LHCN-M2 (cell line): ENCODE measurements around the gene CCN6. TPM values are rescaled to one million over a fixed set of nuclear protein-coding genes. Genes with fewer than 3 reads are reported as not detected.

ENCODE experiments used
- DNase-seq: peaks from one replicate; pipeline ENCODE4 v3.0.0-alpha.2; 2012; ENCODE audit warnings: low read depth
- polyA plus RNA-seq: library from polyadenylated mRNA; unstranded; fragments of >200 nt; gene quantifications from one replicate; pipeline ENCODE4 v1.2.1, GENCODE V29; 2012; ENCODE audit warnings: missing spikeins
- total RNA-seq: library from RNA; depleted of rRNA; stranded (reverse); fragments of >200 nt; gene quantifications from 2 replicates; pipeline ENCODE4 v1.2.3, GENCODE V29; 2014; rRNA removed

The CCN6 gene
- total RNA-seq: not detected in 2 replicates
- polyA plus RNA-seq: 0.02 TPM

GRCh38 chr6:112054001-112054400 is at the start of gene CCN6:
CCN6 (plus strand) TSS chr6:112054104; CDS start chr6:112054358, 254 bp downstream.
- DNase-seq: no peak

- no peak for DNase-seq
Measured at GRCh38 chr6:112004201-112005012, 49.5 kb upstream of the CCN6 start.

DNA sequence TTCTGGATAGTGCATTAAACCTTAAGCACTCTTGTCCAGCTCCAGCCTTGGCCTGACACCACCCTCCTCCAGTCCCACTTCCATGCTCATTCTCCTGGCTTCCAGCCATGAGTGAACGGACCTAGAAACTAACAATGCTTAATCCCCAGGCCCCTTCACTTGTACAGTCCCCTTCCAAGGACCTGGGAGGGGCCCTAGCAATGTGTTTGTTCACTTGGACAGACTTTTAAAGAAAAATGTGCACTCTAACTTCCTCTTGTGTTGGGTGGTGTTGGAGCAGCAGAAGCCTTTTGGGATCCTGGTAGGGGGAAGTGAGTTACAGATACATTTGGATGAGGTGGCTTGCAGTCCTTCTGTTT is 48.9 kb upstream of the CCN6 start:
- no peak for DNase-seq

- peak; percentile 53 for DNase-seq
Measured at GRCh38 chr6:112007254-112007653, 46.6 kb upstream of the CCN6 start.

DNA sequence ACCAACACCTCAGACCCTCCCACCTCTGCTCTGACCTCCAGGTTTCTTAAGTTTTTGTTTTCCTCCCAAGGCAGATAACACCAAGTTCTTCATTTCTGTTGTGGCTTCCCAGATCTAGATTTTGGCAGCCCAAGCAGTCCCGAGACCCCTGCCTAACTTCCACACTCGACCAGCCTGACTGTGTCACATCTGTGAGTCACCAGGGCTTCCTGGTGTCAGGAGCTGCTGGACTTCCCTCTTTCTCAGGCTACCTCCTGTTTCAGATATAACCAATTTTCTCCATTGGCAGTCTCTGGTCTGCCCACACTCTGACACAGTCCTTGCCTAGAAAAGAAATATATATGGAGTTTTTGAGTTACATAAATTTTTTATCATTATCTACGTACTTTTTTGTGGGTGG is 46.1 kb upstream of the CCN6 start:
- no peak for DNase-seq

DNA sequence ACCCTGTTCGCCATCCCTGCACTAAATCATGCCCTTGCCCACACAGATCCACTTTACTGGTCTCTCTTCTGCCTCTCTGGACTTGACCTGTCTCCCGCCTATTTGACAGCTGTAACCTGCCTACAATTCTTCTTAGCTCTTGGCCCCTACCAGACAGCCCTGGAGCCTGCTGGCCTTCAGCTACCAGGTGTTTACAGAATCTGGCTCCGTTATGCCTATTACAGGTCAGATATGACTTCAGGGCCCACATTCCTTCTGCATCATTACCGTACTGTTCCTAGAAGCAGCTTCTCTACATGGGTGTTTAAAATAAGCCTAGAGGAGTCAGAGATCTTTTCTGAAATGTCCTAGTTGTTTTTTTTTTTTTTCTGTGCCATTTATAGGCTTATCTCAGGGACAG is 45.4 kb upstream of the CCN6 start:
- DNase-seq: no peak

DNA sequence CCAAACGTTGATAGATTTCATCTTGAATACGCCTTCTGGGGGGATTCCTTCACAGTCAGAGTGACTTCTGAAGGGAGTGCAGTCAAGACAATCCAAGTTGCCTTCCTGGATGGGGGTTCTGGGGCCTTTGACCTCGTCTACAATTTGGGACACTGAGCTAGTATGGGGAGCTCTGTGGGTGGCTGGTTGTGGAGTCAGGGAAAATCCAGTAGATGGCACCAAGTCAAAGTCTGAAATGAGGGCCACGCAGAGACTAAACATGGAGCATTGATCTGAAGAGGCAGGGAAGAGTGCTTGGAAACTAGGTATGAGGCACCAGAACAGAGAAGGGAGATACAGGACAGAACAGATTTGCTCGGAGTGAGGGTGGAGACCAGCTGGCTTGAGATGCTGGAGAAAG is 43.6 kb upstream of the CCN6 start:
- DNase-seq: peak; percentile 55

DNA sequence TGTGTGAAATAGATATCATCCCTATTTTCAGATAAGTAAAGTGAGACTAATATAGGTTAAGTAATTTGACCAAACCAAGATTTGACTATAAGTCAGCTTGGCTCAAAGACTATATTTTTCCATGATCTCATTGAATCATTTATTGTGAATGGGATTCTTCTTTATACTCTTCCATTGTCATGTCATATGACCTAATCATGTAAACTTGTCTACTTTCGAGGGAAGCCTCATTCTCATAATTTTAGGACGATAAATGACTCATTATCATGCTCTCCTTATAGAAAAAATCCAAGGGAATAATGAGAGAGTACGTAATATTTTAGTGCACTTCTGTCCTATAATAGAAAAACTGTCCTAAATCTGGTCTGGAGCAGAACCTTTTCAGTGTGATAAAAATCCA is 40.9 kb upstream of the CCN6 start:
- DNase-seq: no peak

- peak; percentile 84 for DNase-seq
Measured at GRCh38 chr6:112014483-112014882, 39.4 kb upstream of the CCN6 start.

DNA sequence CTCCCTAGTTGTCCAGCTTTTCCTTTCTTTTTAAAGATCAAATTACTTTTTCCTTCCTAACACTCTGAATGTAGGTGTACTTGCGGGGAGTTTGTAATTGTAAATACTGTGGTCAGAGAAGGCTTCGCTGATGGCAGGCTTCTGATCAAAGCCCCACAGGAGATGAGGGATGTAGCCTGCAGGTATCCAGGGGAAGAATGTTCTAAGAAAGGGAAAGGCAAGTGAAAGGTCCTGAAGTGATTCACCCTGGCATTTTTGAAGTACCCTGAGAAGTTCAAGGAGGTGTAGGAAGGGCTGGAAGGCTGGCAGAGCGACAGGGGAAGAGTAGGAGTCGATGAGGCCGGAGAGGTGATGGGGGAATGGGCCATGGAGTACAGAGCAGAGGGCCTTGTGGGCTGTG is 38.2 kb upstream of the CCN6 start:
- DNase-seq: no peak

GRCh38 chr6:112016320-112016719 is 37.6 kb upstream of the CCN6 start:
- DNase-seq: no peak

DNA sequence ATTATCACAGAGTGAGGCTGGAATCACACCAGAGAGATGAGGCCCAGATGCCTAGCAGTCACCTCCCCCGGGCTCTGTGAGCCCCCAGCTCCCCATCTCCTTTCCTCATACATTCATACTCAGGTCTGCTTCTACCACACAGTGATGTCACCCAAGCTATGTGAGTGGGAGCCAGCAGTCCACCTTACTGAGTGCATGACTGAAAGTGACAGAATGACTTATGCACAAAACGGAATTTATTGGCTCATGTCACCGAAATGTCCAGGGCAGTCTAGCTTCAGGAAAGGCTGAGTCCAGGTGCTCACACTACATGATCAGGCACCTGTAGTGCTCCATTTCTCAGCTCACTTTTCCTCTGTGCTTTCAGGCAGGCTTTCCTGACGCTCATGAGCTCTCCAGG is 36.7 kb upstream of the CCN6 start:
- no peak for DNase-seq

- no peak for DNase-seq
Measured at GRCh38 chr6:112017760-112018537, 36.0 kb upstream of the CCN6 start.

DNA sequence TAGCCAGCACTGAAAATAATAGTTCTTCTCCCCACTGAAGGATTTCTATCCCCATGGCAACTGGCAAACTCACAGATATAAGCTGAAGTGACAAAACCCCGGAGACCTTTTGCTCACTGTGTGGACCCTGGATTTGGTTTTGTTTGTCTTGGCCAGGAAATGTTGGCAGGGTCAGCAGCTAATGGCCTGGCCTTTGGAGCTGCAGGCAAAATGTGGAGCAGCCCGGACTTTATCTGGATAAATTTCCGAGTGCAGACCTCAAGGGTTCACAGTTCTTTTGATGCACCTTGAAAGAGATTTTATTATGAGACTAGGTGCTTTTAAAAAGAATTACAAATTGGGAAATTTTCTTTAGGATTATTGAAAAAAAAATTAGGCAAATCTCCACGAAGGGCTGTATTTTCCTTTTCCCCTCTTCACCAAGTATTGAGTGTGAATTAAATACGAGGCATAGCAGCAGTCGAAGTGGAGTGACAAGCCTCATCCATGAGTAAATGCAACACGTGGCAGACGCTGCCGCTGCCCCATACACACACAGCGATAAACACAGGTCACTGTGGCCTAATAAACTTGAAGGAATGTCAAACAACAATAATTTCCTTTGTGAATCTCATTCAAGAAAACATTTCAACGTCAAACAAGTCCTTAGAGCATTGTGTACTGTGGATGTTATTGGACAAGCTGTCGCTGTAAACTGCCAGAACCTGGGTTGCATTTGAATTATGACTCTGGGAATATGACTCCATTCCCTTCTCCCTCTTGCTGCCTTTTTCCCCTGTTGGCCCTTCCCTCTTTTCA is 35.1 kb upstream of the CCN6 start:
- DNase-seq: peak; percentile 78

- no peak for DNase-seq
Measured at GRCh38 chr6:112019589-112019988, 34.3 kb upstream of the CCN6 start.

DNA sequence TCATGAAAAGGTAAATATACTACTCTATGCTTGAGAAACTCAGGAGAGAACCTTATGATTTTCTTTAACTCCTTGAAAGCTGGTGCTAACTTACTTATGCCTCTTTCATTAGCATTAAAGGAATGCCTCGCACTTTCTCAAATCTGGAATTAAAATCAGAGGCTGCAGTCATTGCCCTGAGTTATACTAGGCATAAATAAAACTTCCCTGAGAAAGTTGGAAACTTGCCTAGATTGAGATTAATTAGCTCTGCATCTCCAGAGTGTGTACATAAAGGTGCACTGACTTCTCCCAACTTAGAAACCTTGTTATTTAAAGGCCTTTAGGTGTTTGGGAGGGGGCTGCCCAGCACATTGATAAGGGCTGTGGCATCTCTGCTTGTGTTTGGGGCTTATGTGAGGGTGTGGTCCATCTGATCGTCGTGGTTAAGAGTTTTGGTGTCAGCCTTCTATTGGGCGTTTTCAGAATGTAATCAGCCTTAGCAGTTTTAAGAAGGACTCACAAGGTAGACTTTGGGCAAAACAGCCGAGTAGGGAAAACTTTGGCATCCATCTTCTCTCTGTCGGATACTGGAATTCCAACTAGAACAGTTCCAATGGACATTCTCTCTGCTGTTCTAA is 32.1 kb upstream of the CCN6 start:
- DNase-seq: no peak

DNA sequence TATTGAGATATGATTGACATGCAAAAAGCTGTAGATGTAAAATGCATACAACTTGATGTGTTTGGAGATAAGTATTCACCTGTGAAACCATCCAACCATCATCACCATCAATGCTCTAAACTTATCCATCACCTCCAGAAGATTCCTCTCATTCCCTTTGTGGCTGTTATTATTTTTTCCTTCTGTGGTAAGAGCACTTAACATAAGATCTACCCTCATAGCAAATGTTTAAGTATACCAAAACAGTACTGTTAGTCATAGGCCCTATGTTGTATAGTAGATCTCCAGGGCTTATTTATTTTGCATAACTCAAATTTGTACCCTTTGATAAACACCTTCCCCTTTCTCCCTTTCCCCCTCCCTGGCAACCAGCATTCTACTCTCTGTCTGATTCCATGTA is 31.2 kb upstream of the CCN6 start:
- DNase-seq: no peak

- DNase-seq: no peak
Measured at GRCh38 chr6:112024464-112024863, 29.4 kb upstream of the CCN6 start.

DNA sequence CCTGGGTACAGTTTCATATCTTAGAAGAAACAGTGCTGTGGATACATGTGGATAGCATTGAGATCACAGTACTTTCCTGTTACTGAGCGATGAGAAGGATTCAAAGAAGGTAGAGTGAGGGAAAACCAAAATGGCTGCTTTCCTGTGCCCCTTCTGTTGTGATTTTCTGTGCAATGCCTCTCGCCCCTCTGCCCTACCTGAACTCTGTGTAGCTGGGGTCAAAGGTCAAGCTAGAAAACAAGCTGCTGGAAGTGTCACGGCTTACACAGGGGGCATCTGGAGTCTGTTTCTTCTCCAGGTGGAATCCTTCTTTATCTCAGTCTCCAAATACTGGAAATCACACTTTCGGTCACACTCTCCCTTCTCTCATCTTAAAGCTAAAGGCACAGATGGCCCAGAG is 27.0 kb upstream of the CCN6 start:
- DNase-seq: no peak

GRCh38 chr6:112027942-112028674 is 25.8 kb upstream of the CCN6 start:
- no peak for DNase-seq
